ENCODE results near the gene APOE. TPM values are rescaled to one million over a fixed set of nuclear protein-coding genes. Genes with fewer than 3 reads are reported as not detected.
"Not testable (repeated sequence)": the region's sequence is repeated elsewhere in the genome, so short reads cannot be mapped to it uniquely, and the experiment has no call there.

Gene APOE
- total RNA-seq, 1 donor from 2014 or later: 655 TPM

GRCh38 chr19:44908074-44908835, 2.7 kb downstream of the APOE start:
- H3K79me2 ChIP-seq (ENCODE audit: insufficient read depth, low read length): no peaks in the 10 kb centered on the region
- no peak overlapping the region for H2AFZ ChIP-seq (ENCODE audit: low read depth, low read length)
- H3K27me3 ChIP-seq (ENCODE audit: insufficient read depth, low read length): peaks cover 4% of the 10 kb centered on the region
- peaks cover 5% of the 10 kb centered on the region for H4K20me1 ChIP-seq (ENCODE audit: insufficient read depth, low read length)
- TF ChIP-seq EZH2 (IDR thresholded peaks at IDR 0.05; ENCODE audit: insufficient read depth, low read length) (no peak), CTCF (IDR thresholded peaks at IDR 0.05; ENCODE audit: insufficient read depth, low read depth, low read length) (no peak)
- peaks cover 8% of the 10 kb centered on the region for H3K4me1 ChIP-seq (ENCODE audit: insufficient read depth, low read length)
- H3K27ac ChIP-seq (ENCODE audit: low read depth, low read length): no peak overlapping the region
- no peaks in the 10 kb centered on the region for H3K9me3 Mint-ChIP-seq (ENCODE audit: unreplicated experiment)
- peaks cover 5% of the 10 kb centered on the region for H3K27me3 Mint-ChIP-seq (ENCODE audit: low read depth, unreplicated experiment)
- H3K4me3 Mint-ChIP-seq (ENCODE audit: unreplicated experiment): no peak overlapping the region
- no peak overlapping the region for H3K4me2 ChIP-seq (ENCODE audit: low read length)
- FAIRE-seq (no peak), DNase-seq (ENCODE audit: low read depth) (no peak)
- H3K4me3 ChIP-seq (ENCODE audit: insufficient read depth, low read depth, low read length): no peak overlapping the region
- no peaks in the 10 kb centered on the region for H3K36me3 ChIP-seq (ENCODE audit: insufficient read depth, low read length)
- no peak overlapping the region for H3K27ac Mint-ChIP-seq (ENCODE audit: unreplicated experiment)
- no peaks in the 10 kb centered on the region for H3K9me3 ChIP-seq (ENCODE audit: insufficient read depth, low read depth, low read length)
- peaks cover 2% of the 10 kb centered on the region for H3K36me3 Mint-ChIP-seq (ENCODE audit: low read depth, unreplicated experiment)
- H3K9ac ChIP-seq (ENCODE audit: low read length): no peak overlapping the region
- peaks cover 13% of the 10 kb centered on the region for H3K4me1 Mint-ChIP-seq (ENCODE audit: low read depth, unreplicated experiment)

DNA sequence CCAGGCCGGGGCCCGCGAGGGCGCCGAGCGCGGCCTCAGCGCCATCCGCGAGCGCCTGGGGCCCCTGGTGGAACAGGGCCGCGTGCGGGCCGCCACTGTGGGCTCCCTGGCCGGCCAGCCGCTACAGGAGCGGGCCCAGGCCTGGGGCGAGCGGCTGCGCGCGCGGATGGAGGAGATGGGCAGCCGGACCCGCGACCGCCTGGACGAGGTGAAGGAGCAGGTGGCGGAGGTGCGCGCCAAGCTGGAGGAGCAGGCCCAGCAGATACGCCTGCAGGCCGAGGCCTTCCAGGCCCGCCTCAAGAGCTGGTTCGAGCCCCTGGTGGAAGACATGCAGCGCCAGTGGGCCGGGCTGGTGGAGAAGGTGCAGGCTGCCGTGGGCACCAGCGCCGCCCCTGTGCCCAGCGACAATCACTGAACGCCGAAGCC, 3.3 kb downstream of the APOE start:
- H3K27me3 Mint-ChIP-seq (ENCODE audit: low read depth, unreplicated experiment): peaks cover 8% of the 10 kb centered on the region
- no peak for FAIRE-seq
- H2AFZ ChIP-seq (ENCODE audit: low read depth, low read length): no peak overlapping the region
- H3K36me3 Mint-ChIP-seq (ENCODE audit: low read depth, unreplicated experiment): no peaks in the 10 kb centered on the region
- H3K4me1 Mint-ChIP-seq (ENCODE audit: low read depth, unreplicated experiment): peaks cover 13% of the 10 kb centered on the region
- H3K4me1 ChIP-seq (ENCODE audit: insufficient read depth, low read length): peaks cover 8% of the 10 kb centered on the region
- no peak overlapping the region for H3K27ac ChIP-seq (ENCODE audit: low read depth, low read length)
- peaks cover 3% of the 10 kb centered on the region for H4K20me1 ChIP-seq (ENCODE audit: insufficient read depth, low read length)
- H3K9me3 ChIP-seq (ENCODE audit: insufficient read depth, low read depth, low read length): no peaks in the 10 kb centered on the region
- no peaks in the 10 kb centered on the region for H3K36me3 ChIP-seq (ENCODE audit: insufficient read depth, low read length)
- no peak overlapping the region for H3K27ac Mint-ChIP-seq (ENCODE audit: unreplicated experiment)
- H3K4me3 Mint-ChIP-seq (ENCODE audit: unreplicated experiment): no peak overlapping the region
- H3K4me3 ChIP-seq (ENCODE audit: insufficient read depth, low read depth, low read length): no peak overlapping the region
- H3K9ac ChIP-seq (ENCODE audit: low read length): no peak overlapping the region
- TF ChIP-seq EZH2 (IDR thresholded peaks at IDR 0.05; ENCODE audit: insufficient read depth, low read length): no peak
- TF ChIP-seq CTCF (IDR thresholded peaks at IDR 0.05; ENCODE audit: insufficient read depth, low read depth, low read length): no peak
- DNase-seq (ENCODE audit: low read depth): no peak
- no peak overlapping the region for H3K4me2 ChIP-seq (ENCODE audit: low read length)
- H3K79me2 ChIP-seq (ENCODE audit: insufficient read depth, low read length): no peaks in the 10 kb centered on the region
- peaks cover 4% of the 10 kb centered on the region for H3K27me3 ChIP-seq (ENCODE audit: insufficient read depth, low read length)
- no peaks in the 10 kb centered on the region for H3K9me3 Mint-ChIP-seq (ENCODE audit: unreplicated experiment)

DNA sequence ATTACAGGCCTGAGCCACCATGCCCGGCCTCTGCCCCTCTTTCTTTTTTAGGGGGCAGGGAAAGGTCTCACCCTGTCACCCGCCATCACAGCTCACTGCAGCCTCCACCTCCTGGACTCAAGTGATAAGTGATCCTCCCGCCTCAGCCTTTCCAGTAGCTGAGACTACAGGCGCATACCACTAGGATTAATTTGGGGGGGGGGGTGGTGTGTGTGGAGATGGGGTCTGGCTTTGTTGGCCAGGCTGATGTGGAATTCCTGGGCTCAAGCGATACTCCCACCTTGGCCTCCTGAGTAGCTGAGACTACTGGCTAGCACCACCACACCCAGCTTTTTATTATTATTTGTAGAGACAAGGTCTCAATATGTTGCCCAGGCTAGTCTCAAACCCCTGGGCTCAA, 4.2 kb downstream of the APOE start:
- Mint-ChIP-seq H3K36me3 (ENCODE audit: low read depth, unreplicated experiment) (no peaks in the 10 kb centered on the region), H3K9me3 (ENCODE audit: unreplicated experiment) (no peaks in the 10 kb centered on the region), H3K4me3 (ENCODE audit: unreplicated experiment) (no peak overlapping the region), H3K27me3 (ENCODE audit: low read depth, unreplicated experiment) (peaks cover 8% of the 10 kb centered on the region), H3K4me1 (ENCODE audit: low read depth, unreplicated experiment) (peaks cover 13% of the 10 kb centered on the region), H3K27ac (ENCODE audit: unreplicated experiment) (no peak overlapping the region)
- H3K4me3 ChIP-seq (ENCODE audit: insufficient read depth, low read depth, low read length): no peak overlapping the region
- DNase-seq (ENCODE audit: low read depth) (no peak), FAIRE-seq (no peak)
- H3K4me2 ChIP-seq (ENCODE audit: low read length): no peak overlapping the region
- H3K9ac ChIP-seq (ENCODE audit: low read length): no peak overlapping the region
- no peaks in the 10 kb centered on the region for H3K9me3 ChIP-seq (ENCODE audit: insufficient read depth, low read depth, low read length)
- H2AFZ ChIP-seq (ENCODE audit: low read depth, low read length): no peak overlapping the region
- H3K36me3 ChIP-seq (ENCODE audit: insufficient read depth, low read length): no peaks in the 10 kb centered on the region
- peaks cover 1% of the 10 kb centered on the region for H3K27me3 ChIP-seq (ENCODE audit: insufficient read depth, low read length)
- H3K27ac ChIP-seq (ENCODE audit: low read depth, low read length): no peak overlapping the region
- H3K4me1 ChIP-seq (ENCODE audit: insufficient read depth, low read length): peaks cover 11% of the 10 kb centered on the region
- H3K79me2 ChIP-seq (ENCODE audit: insufficient read depth, low read length): no peaks in the 10 kb centered on the region
- TF ChIP-seq CTCF (IDR thresholded peaks at IDR 0.05; ENCODE audit: insufficient read depth, low read depth, low read length) (no peak), EZH2 (IDR thresholded peaks at IDR 0.05; ENCODE audit: insufficient read depth, low read length) (no peak)
- no peaks in the 10 kb centered on the region for H4K20me1 ChIP-seq (ENCODE audit: insufficient read depth, low read length)

- H3K27ac Mint-ChIP-seq (ENCODE audit: unreplicated experiment); H3K36me3 Mint-ChIP-seq (ENCODE audit: low read depth, unreplicated experiment); H3K27me3 ChIP-seq (ENCODE audit: insufficient read depth, low read length); H3K4me3 Mint-ChIP-seq (ENCODE audit: unreplicated experiment); H3K9ac ChIP-seq (ENCODE audit: low read length); H3K4me2 ChIP-seq (ENCODE audit: low read length); H3K79me2 ChIP-seq (ENCODE audit: insufficient read depth, low read length); FAIRE-seq; H3K4me3 ChIP-seq (ENCODE audit: insufficient read depth, low read depth, low read length); H3K9me3 Mint-ChIP-seq (ENCODE audit: unreplicated experiment); H3K27ac ChIP-seq (ENCODE audit: low read depth, low read length); DNase-seq (ENCODE audit: low read depth); H2AFZ ChIP-seq (ENCODE audit: low read depth, low read length); H4K20me1 ChIP-seq (ENCODE audit: insufficient read depth, low read length); H3K27me3 Mint-ChIP-seq (ENCODE audit: low read depth, unreplicated experiment); H3K36me3 ChIP-seq (ENCODE audit: insufficient read depth, low read length); H3K9me3 ChIP-seq (ENCODE audit: insufficient read depth, low read depth, low read length); H3K4me1 Mint-ChIP-seq (ENCODE audit: low read depth, unreplicated experiment): not testable (repeated sequence)
- H3K4me1 ChIP-seq (ENCODE audit: insufficient read depth, low read length): peaks cover 11% of the 10 kb centered on the region
Measured at GRCh38 chr19:44911896-44912295, 6.3 kb downstream of the APOE start.

All from astrocyte (in vitro differentiated cells and primary cell).